ENCODE results near the gene FAM163B.

Gene FAM163B

GRCh38 chr9:133615606-133616188 lies 6.5 kb upstream of the FAM163B start:
- Histone ChIP-seq H3K9me3 (ENCODE audit: control insufficient read depth, insufficient read depth, low read length) (no peaks in the 10 kb centered on the region), H3K36me3 (ENCODE audit: control insufficient read depth, insufficient read depth, low read length) (no peaks in the 10 kb centered on the region), H3K27ac (ENCODE audit: low read length) (no peak overlapping the region), H3K27me3 (ENCODE audit: control insufficient read depth, insufficient read depth, low read length) (no peaks in the 10 kb centered on the region), H3K4me3 (ENCODE audit: low read length) (no peak overlapping the region), H3K4me1 (ENCODE audit: control insufficient read depth, insufficient read depth, low read length) (no peaks in the 10 kb centered on the region; the same call in 1 of the 2 replicates)
- DNase-seq (ENCODE audit: low read depth, low spot score), result no peak
- no CpG with 5 or more reads among the region's 13 CpGs for WGBS (ENCODE audit: insufficient coverage, insufficient read length)

- H3K9me3 ChIP-seq (ENCODE audit: control insufficient read depth, insufficient read depth, low read length), result no peaks in the 10 kb centered on the region
- no peaks in the 10 kb centered on the region; the same call in 1 of the 2 replicates for H3K4me1 ChIP-seq (ENCODE audit: control insufficient read depth, insufficient read depth, low read length)
- no peak overlapping the region for H3K27ac ChIP-seq (ENCODE audit: low read length)
- H3K36me3 ChIP-seq (ENCODE audit: control insufficient read depth, insufficient read depth, low read length), result no peaks in the 10 kb centered on the region
- DNase-seq (ENCODE audit: low read depth, low spot score), result no peak
- no peak overlapping the region for H3K4me3 ChIP-seq (ENCODE audit: low read length)
- H3K27me3 ChIP-seq (ENCODE audit: control insufficient read depth, insufficient read depth, low read length), result no peaks in the 10 kb centered on the region
- no CpG with 5 or more reads among the region's 16 CpGs for WGBS (ENCODE audit: insufficient coverage, insufficient read length)
Observed at GRCh38 chr9:133615186-133615585, 6.0 kb upstream of the FAM163B start.

- H3K9me3 ChIP-seq (ENCODE audit: control insufficient read depth, insufficient read depth, low read length), result no peaks in the 10 kb centered on the region
Observed at GRCh38 chr9:133614678-133615077, 5.5 kb upstream of the FAM163B start.

GRCh38 chr9:133614056-133614455 lies 4.9 kb upstream of the FAM163B start:
- no peaks in the 10 kb centered on the region for H3K36me3 ChIP-seq (ENCODE audit: control insufficient read depth, insufficient read depth, low read length)
- no CpG with 5 or more reads among the region's 10 CpGs for WGBS (ENCODE audit: insufficient coverage, insufficient read length)
- H3K27me3 ChIP-seq (ENCODE audit: control insufficient read depth, insufficient read depth, low read length), result no peaks in the 10 kb centered on the region
- no peaks in the 10 kb centered on the region for H3K9me3 ChIP-seq (ENCODE audit: control insufficient read depth, insufficient read depth, low read length)
- no peak overlapping the region for H3K4me3 ChIP-seq (ENCODE audit: low read length)
- no peaks in the 10 kb centered on the region; the same call in 1 of the 2 replicates for H3K4me1 ChIP-seq (ENCODE audit: control insufficient read depth, insufficient read depth, low read length)
- no peak for DNase-seq (ENCODE audit: low read depth, low spot score)
- H3K27ac ChIP-seq (ENCODE audit: low read length), result no peak overlapping the region

More at GRCh38 chr9:133614678-133615077, 5.5 kb upstream of the FAM163B start:
- Histone ChIP-seq H3K36me3 (ENCODE audit: control insufficient read depth, insufficient read depth, low read length) (no peaks in the 10 kb centered on the region), H3K27me3 (ENCODE audit: control insufficient read depth, insufficient read depth, low read length) (no peaks in the 10 kb centered on the region), H3K4me1 (ENCODE audit: control insufficient read depth, insufficient read depth, low read length) (no peaks in the 10 kb centered on the region; the same call in 1 of the 2 replicates), H3K27ac (ENCODE audit: low read length) (no peak overlapping the region), H3K4me3 (ENCODE audit: low read length) (no peak overlapping the region)
- WGBS (ENCODE audit: insufficient coverage, insufficient read length), result no CpG with 5 or more reads among the region's 5 CpGs
- DNase-seq (ENCODE audit: low read depth, low spot score), result no peak

GRCh38 chr9:133613432-133613831 lies 4.2 kb upstream of the FAM163B start:
- no peak for DNase-seq (ENCODE audit: low read depth, low spot score)
- WGBS (ENCODE audit: insufficient coverage, insufficient read length), result no CpG with 5 or more reads among the region's 16 CpGs
- H3K27me3 ChIP-seq (ENCODE audit: control insufficient read depth, insufficient read depth, low read length), result peaks cover 3% of the 10 kb centered on the region; the same call in 1 of the 2 replicates
- no peak overlapping the region for H3K4me3 ChIP-seq (ENCODE audit: low read length)
- H3K9me3 ChIP-seq (ENCODE audit: control insufficient read depth, insufficient read depth, low read length), result no peaks in the 10 kb centered on the region
- no peaks in the 10 kb centered on the region for H3K36me3 ChIP-seq (ENCODE audit: control insufficient read depth, insufficient read depth, low read length)
- H3K27ac ChIP-seq (ENCODE audit: low read length), result no peak overlapping the region
- H3K4me1 ChIP-seq (ENCODE audit: control insufficient read depth, insufficient read depth, low read length), result no peaks in the 10 kb centered on the region; the same call in 1 of the 2 replicates

GRCh38 chr9:133612816-133613215 lies 3.6 kb upstream of the FAM163B start:
- WGBS (ENCODE audit: insufficient coverage, insufficient read length), result no CpG with 5 or more reads among the region's 8 CpGs
- no peaks in the 10 kb centered on the region; the same call in 1 of the 2 replicates for H3K4me1 ChIP-seq (ENCODE audit: control insufficient read depth, insufficient read depth, low read length)
- no peak for DNase-seq (ENCODE audit: low read depth, low spot score)
- H3K4me3 ChIP-seq (ENCODE audit: low read length), result no peak overlapping the region
- H3K9me3 ChIP-seq (ENCODE audit: control insufficient read depth, insufficient read depth, low read length), result no peaks in the 10 kb centered on the region
- no peak overlapping the region for H3K27ac ChIP-seq (ENCODE audit: low read length)
- H3K27me3 ChIP-seq (ENCODE audit: control insufficient read depth, insufficient read depth, low read length), result peaks cover 5% of the 10 kb centered on the region; the same call in 1 of the 2 replicates
- no peaks in the 10 kb centered on the region for H3K36me3 ChIP-seq (ENCODE audit: control insufficient read depth, insufficient read depth, low read length)

GRCh38 chr9:133612051-133612450 lies 2.9 kb upstream of the FAM163B start:
- H3K36me3 ChIP-seq (ENCODE audit: control insufficient read depth, insufficient read depth, low read length), result no peaks in the 10 kb centered on the region
- DNase-seq (ENCODE audit: low read depth, low spot score), result no peak
- peaks cover 5% of the 10 kb centered on the region; the same call in 1 of the 2 replicates for H3K27me3 ChIP-seq (ENCODE audit: control insufficient read depth, insufficient read depth, low read length)
- H3K4me1 ChIP-seq (ENCODE audit: control insufficient read depth, insufficient read depth, low read length), result no peaks in the 10 kb centered on the region; the same call in 1 of the 2 replicates
- no peak overlapping the region for H3K27ac ChIP-seq (ENCODE audit: low read length)
- no CpG with 5 or more reads among the region's 9 CpGs for WGBS (ENCODE audit: insufficient coverage, insufficient read length)
- H3K4me3 ChIP-seq (ENCODE audit: low read length), result no peak overlapping the region
- no peaks in the 10 kb centered on the region for H3K9me3 ChIP-seq (ENCODE audit: control insufficient read depth, insufficient read depth, low read length)

- Histone ChIP-seq H3K27me3 (ENCODE audit: control insufficient read depth, insufficient read depth, low read length) (peaks cover 5% of the 10 kb centered on the region; the same call in 1 of the 2 replicates), H3K27ac (ENCODE audit: low read length) (no peak overlapping the region), H3K36me3 (ENCODE audit: control insufficient read depth, insufficient read depth, low read length) (no peaks in the 10 kb centered on the region), H3K4me1 (ENCODE audit: control insufficient read depth, insufficient read depth, low read length) (no peaks in the 10 kb centered on the region; the same call in 1 of the 2 replicates), H3K9me3 (ENCODE audit: control insufficient read depth, insufficient read depth, low read length) (no peaks in the 10 kb centered on the region), H3K4me3 (ENCODE audit: low read length) (no peak overlapping the region)
- WGBS (ENCODE audit: insufficient coverage, insufficient read length), result no CpG with 5 or more reads among the region's 5 CpGs
- no peak for DNase-seq (ENCODE audit: low read depth, low spot score)
Observed at GRCh38 chr9:133610845-133611244, 1.7 kb upstream of the FAM163B start.

- no peaks in the 10 kb centered on the region for H3K36me3 ChIP-seq (ENCODE audit: control insufficient read depth, insufficient read depth, low read length)
- no peaks in the 10 kb centered on the region for H3K9me3 ChIP-seq (ENCODE audit: control insufficient read depth, insufficient read depth, low read length)
- H3K4me1 ChIP-seq (ENCODE audit: control insufficient read depth, insufficient read depth, low read length), result no peaks in the 10 kb centered on the region
- peaks cover 5% of the 10 kb centered on the region; the same call in 1 of the 2 replicates for H3K27me3 ChIP-seq (ENCODE audit: control insufficient read depth, insufficient read depth, low read length)
- WGBS (ENCODE audit: insufficient coverage, insufficient read length), result no CpG with 5 or more reads among the region's 41 CpGs
- no peak overlapping the region for H3K27ac ChIP-seq (ENCODE audit: low read length)
- H3K4me3 ChIP-seq (ENCODE audit: low read length), result peak overlapping the region; percentile 34; the same call in 1 of the 2 replicates
- DNase-seq (ENCODE audit: low read depth, low spot score), result no peak
Observed at GRCh38 chr9:133608889-133609288, 300 bp downstream of the FAM163B start.

GRCh38 chr9:133608382-133608781 lies 807 bp downstream of the FAM163B start:
- no peak overlapping the region for H3K4me3 ChIP-seq (ENCODE audit: low read length)
- WGBS (ENCODE audit: insufficient coverage, insufficient read length), result no CpG with 5 or more reads among the region's 7 CpGs
- H3K36me3 ChIP-seq (ENCODE audit: control insufficient read depth, insufficient read depth, low read length), result no peaks in the 10 kb centered on the region
- H3K4me1 ChIP-seq (ENCODE audit: control insufficient read depth, insufficient read depth, low read length), result no peaks in the 10 kb centered on the region
- H3K27ac ChIP-seq (ENCODE audit: low read length), result no peak overlapping the region
- H3K27me3 ChIP-seq (ENCODE audit: control insufficient read depth, insufficient read depth, low read length), result peaks cover 5% of the 10 kb centered on the region; the same call in 1 of the 2 replicates
- DNase-seq (ENCODE audit: low read depth, low spot score), result no peak
- no peaks in the 10 kb centered on the region for H3K9me3 ChIP-seq (ENCODE audit: control insufficient read depth, insufficient read depth, low read length)

- peaks cover 5% of the 10 kb centered on the region; the same call in 1 of the 2 replicates for H3K27me3 ChIP-seq (ENCODE audit: control insufficient read depth, insufficient read depth, low read length)
- H3K9me3 ChIP-seq (ENCODE audit: control insufficient read depth, insufficient read depth, low read length), result no peaks in the 10 kb centered on the region
- no peak overlapping the region for H3K27ac ChIP-seq (ENCODE audit: low read length)
- H3K4me3 ChIP-seq (ENCODE audit: low read length), result no peak overlapping the region
- WGBS (ENCODE audit: insufficient coverage, insufficient read length), result no CpG with 5 or more reads among the region's 8 CpGs
- no peaks in the 10 kb centered on the region for H3K4me1 ChIP-seq (ENCODE audit: control insufficient read depth, insufficient read depth, low read length)
- no peak for DNase-seq (ENCODE audit: low read depth, low spot score)
- H3K36me3 ChIP-seq (ENCODE audit: control insufficient read depth, insufficient read depth, low read length), result no peaks in the 10 kb centered on the region
Observed at GRCh38 chr9:133607976-133608375, 1.2 kb downstream of the FAM163B start.
